Measurements from ENCODE around the gene CEP41.

DNA sequence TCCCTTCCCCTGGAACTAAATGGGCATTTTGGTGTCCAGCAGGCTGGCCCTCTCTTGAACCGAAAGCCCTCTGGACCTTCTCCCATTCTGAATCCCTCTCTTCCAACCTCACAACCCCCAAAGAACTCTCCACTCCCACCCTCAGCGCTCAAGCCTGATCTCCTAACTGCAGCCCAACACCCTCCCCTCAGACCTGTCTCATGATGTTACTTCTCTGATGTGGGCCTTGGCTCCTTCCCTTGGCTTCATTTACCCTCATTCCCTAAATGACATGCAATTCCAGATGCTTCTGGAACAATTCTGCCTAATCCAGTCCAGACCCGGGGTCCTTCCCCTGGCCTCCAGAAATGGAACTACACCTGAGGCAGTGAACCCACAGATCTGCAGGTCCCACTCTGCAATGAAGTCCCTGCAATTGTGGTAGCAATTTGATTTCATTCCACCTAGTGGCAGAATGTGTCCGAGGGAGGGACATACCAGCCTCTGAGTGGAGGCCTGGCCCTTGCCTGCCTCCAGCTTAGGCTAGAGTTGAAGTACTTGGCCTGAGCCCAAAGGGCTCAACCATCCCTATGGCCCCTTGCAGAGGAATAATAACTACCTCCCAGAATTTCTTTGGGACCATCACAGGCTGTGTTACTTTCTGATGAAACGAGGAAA lies 4.1 kb upstream of the CEP41 start:
- TF ChIP-seq, protein P1, sequence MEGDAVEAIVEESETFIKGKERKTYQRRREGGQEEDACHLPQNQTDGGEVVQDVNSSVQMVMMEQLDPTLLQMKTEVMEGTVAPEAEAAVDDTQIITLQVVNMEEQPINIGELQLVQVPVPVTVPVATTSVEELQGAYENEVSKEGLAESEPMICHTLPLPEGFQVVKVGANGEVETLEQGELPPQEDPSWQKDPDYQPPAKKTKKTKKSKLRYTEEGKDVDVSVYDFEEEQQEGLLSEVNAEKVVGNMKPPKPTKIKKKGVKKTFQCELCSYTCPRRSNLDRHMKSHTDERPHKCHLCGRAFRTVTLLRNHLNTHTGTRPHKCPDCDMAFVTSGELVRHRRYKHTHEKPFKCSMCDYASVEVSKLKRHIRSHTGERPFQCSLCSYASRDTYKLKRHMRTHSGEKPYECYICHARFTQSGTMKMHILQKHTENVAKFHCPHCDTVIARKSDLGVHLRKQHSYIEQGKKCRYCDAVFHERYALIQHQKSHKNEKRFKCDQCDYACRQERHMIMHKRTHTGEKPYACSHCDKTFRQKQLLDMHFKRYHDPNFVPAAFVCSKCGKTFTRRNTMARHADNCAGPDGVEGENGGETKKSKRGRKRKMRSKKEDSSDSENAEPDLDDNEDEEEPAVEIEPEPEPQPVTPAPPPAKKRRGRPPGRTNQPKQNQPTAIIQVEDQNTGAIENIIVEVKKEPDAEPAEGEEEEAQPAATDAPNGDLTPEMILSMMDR (IDR thresholded peaks at IDR 0.05): no peak
- no peak for TF ChIP-seq POLR2A (IDR thresholded peaks at IDR 0.05)
